HG02642 (cell line): Measurements from ENCODE around the gene DNAI4.

Source experiments
- ATAC-seq: cut with Tn5 transposase; IDR thresholded peaks from one replicate; pipeline ENCODE4 v1.9.1; 2021; ENCODE audit warnings: mild to moderate bottlenecking; ENCODE audit not compliant: unreplicated experiment, poor library complexity

The DNAI4 gene

DNA sequence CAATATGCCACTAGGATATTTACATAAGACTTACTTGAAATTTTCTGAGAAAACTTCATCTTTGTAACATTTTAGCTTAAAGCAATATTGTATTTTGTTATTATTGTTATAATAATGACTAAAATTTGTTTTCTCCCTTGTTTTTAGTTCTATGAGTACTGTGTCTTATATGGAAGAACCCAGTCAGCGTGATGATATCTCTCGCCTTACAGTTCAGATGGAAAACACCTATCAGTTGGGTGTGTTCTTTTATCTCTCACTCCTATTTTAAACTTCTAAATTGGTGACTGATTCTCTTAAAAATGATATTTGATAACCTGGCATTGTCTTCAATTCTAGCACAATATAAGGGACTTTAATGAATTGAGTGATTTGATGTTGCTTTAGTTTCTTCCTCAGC, 154.4 kb downstream of the DNAI4 start:
- ATAC-seq: no peak

DNA sequence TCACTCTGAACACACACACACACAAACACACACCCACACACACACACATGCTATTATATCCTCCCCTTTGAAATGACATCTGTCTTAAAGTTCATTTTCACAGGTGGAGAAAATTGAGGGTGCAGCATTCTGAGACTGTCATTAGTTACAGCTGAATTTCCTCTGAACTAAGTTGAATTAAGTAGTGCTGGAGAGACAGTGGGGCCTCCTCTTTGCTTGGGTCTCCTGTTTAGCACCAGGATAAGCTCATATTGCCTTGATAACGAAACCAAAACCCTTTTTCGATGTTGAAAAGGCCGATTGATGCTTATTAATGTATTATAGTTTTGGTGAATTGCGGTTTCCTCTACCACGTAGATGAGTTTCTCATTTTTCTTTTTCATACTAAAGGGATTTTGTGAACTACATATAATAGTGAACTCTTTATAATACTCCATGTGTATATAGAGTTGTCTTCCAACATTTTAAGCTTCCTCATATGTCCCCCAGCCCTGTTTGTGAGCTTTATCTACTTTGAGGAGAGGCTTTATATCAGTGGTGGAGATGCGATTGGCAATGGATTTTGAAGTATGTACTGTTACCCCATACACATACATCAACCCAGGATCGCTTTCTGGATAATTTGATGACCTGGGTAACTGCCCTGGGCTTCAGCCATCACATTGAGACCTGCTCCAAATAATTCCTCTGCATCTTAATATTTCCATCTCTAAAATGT, 155.0 kb downstream of the DNAI4 start:
- no peak for ATAC-seq

DNA sequence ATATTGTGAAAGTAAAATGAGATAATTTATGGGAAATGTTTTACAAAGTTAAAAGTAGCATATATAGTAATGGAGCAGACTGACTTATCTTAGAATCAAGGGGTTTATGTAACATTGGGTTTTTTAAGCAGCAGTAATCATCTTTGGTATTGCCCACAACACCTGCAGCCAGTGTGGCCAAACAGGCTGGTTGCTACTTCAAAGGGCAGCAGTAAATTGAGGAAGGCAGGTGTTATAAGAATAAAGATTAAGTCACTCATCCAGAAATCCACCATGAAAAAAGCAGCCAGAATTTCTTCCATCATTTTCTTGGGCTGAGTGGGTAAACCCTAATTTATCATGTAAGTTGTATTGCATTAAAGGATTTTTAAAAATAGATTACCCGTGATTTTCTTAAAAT, 155.7 kb downstream of the DNAI4 start:
- ATAC-seq: no peak

DNA sequence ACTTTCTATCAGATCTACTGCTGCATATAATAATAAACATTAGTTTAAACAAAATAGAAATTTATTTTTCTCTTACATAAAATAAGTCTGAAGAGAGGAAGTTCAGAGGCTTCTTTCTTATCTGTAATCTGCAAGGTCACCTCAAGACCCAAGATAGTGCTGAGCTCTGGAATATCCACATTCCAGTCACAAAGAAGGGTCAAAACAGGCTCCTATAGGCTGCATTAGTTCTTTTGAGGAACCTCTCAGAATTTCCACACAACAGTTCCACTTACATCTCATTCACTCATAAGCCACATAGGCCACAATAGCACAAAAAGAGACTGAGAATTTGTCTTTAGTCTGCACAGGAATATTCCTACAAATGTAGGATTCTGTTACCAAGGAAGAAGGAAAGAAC, 157.0 kb downstream of the DNAI4 start:
- no peak for ATAC-seq

DNA sequence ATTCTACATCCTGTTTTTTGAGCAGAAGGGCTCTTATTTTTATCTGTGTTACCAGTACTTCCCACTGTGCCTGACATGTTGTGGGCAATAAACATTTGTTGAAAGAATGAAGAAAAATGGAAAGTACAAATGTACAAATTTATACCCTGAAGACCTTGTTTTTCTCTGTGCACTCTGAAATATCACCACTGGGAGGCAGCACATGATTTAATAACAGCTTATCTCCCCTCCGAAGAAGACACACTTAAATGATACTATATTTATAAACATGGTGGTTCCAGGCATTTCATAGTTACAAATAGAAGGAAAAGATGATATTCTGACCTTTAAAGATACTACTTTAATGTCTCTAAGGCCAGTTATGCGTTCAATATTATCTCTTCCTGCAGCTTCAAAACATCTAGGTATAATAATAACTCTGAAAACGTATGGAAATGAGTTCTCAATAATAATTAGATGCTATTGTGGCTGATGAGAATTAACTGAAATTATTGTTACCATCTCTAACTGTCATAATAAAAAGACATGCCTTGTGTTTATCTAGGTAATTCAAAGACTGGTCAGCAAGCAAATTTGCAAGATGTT, 159.6 kb downstream of the DNAI4 start:
- peak; percentile 56 for ATAC-seq
